Hepatocyte (in vitro differentiated cells): Measurements from ENCODE around the gene HAAO.

Experiments used
- EZH2 ChIP-seq: fragments of 200-600 bp; sonication (generic); IDR thresholded peaks from 2 replicates; pipeline ENCODE4 v1.6.1; 2016; ENCODE audit warnings: antibody characterized with exemption, mild to moderate bottlenecking, borderline replicate concordance
- TF ChIP-seq, protein P1 (sequence below): fragments of 200-600 bp; sonication (generic); IDR thresholded peaks from 2 replicates; pipeline ENCODE4 v1.5.1; 2016; ENCODE audit warnings: antibody characterized with exemption, mild to moderate bottlenecking; ENCODE audit not compliant: poor library complexity

GRCh38 chr2:42788882-42789281 lies 3.5 kb downstream of the HAAO start:
- TF ChIP-seq EZH2, result no peak
- TF ChIP-seq, protein P1, sequence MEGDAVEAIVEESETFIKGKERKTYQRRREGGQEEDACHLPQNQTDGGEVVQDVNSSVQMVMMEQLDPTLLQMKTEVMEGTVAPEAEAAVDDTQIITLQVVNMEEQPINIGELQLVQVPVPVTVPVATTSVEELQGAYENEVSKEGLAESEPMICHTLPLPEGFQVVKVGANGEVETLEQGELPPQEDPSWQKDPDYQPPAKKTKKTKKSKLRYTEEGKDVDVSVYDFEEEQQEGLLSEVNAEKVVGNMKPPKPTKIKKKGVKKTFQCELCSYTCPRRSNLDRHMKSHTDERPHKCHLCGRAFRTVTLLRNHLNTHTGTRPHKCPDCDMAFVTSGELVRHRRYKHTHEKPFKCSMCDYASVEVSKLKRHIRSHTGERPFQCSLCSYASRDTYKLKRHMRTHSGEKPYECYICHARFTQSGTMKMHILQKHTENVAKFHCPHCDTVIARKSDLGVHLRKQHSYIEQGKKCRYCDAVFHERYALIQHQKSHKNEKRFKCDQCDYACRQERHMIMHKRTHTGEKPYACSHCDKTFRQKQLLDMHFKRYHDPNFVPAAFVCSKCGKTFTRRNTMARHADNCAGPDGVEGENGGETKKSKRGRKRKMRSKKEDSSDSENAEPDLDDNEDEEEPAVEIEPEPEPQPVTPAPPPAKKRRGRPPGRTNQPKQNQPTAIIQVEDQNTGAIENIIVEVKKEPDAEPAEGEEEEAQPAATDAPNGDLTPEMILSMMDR, result no peak
